IPS-NIHi7 (cell line): ENCODE measurements around the gene RP2.

Experiments used
- DNase-seq: peaks from one replicate; pipeline ENCODE4 v3.0.0; 2012; ENCODE audit warnings: mixed read lengths; ENCODE audit errors: extremely low spot score

The RP2 gene

GRCh38 chrX:46920235-46920634 lies 83.4 kb downstream of the RP2 start:
- DNase-seq = no peak

- DNase-seq = no peak
Measured at GRCh38 chrX:46922611-46923010, 85.8 kb downstream of the RP2 start.

GRCh38 chrX:46927718-46928117 lies 90.9 kb downstream of the RP2 start:
- no peak for DNase-seq

GRCh38 chrX:46929439-46930261 lies 92.8 kb downstream of the RP2 start:
- DNase-seq = no peak
